Measurements from ENCODE around the gene RAD51B.

DNA sequence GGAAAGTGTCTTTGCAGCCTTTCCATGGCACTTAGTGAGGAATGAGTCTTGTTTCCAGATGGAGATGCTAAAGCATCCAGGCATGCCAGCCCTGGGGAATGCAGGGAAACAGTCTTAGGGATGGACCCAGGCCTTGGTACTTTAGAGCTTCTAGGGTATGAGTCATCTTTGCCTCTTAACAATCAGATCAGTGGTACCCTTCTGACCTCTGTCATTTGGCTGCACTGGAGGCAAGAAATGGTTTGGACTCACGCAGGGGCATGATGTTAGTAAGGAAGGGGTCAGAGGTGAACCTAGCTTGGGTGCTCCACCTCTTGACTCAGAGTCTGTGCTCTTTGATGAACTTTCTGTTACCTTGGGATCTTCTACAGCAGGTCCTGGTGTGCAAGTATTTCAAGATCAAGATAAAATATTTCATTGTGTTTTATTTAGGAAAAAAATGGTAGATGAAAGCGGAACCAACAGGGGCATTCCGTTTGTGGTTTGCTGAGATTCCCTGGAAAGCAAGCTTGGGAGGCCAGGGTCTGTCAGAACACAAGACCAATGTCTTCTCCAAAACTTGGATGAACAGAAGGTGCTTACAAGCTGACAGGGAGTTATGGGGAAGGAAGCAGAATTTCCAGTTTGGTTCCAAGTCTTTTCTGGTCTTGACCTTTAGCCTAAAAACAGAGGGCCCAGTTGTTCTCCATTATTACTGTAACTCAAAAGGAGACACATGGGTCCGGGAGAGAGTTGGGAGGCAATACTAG, 757.1 kb downstream of the RAD51B start:
- TF ChIP-seq, protein P1, sequence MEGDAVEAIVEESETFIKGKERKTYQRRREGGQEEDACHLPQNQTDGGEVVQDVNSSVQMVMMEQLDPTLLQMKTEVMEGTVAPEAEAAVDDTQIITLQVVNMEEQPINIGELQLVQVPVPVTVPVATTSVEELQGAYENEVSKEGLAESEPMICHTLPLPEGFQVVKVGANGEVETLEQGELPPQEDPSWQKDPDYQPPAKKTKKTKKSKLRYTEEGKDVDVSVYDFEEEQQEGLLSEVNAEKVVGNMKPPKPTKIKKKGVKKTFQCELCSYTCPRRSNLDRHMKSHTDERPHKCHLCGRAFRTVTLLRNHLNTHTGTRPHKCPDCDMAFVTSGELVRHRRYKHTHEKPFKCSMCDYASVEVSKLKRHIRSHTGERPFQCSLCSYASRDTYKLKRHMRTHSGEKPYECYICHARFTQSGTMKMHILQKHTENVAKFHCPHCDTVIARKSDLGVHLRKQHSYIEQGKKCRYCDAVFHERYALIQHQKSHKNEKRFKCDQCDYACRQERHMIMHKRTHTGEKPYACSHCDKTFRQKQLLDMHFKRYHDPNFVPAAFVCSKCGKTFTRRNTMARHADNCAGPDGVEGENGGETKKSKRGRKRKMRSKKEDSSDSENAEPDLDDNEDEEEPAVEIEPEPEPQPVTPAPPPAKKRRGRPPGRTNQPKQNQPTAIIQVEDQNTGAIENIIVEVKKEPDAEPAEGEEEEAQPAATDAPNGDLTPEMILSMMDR (IDR thresholded peaks at IDR 0.05), result no peak
- TF ChIP-seq POLR2A (IDR thresholded peaks at IDR 0.05), result no peak
